MCF 10A (cell line): ENCODE measurements around the gene PISD. TPM values are rescaled to one million over a fixed set of nuclear protein-coding genes. Genes with fewer than 3 reads are reported as not detected.

ENCODE experiments used
- BruUV-seq: library from RNA; stranded (reverse); fragments of 400-500 nt; replicated peaks from 2 replicates; lab custom pipeline; 2021; lab: Mats Ljungman, UMichigan
- CTCF ChIA-PET: fragments of 300-600 bp; sonication (Branson Sonifier 250); formaldehyde crosslinking; extraction: SDS; loops from one replicate; lab custom pipeline; 2021; ENCODE audit warnings: antibody characterized with exemption, inconsistent platforms; lab: Yijun Ruan, JAX
- POLR2A ChIA-PET: fragments of 300-600, 350-650 bp; sonication (Branson Sonifier 250); formaldehyde crosslinking; extraction: SDS; loops from one replicate; lab custom pipeline; 2020; ENCODE audit warnings: antibody characterized with exemption, inconsistent platforms; lab: Yijun Ruan, JAX
- DNase-seq: peaks from one replicate; pipeline ENCODE4 v3.0.0-alpha.2; 2018; ENCODE audit not compliant: unreplicated experiment
- H3K27ac Mint-ChIP-seq: one replicate; pipeline ENCODE4 v1.8.0; 2022; ENCODE audit warnings: mild to moderate bottlenecking, low read depth, mixed read lengths; ENCODE audit not compliant: unreplicated experiment
- H3K27me3 Mint-ChIP-seq: one replicate; pipeline ENCODE4 v1.8.0; 2022; ENCODE audit warnings: mixed read lengths; ENCODE audit not compliant: insufficient read depth, unreplicated experiment
- H3K36me3 Mint-ChIP-seq: one replicate; pipeline ENCODE4 v1.8.0; 2022; ENCODE audit warnings: mild to moderate bottlenecking, moderate library complexity, mixed read lengths; ENCODE audit not compliant: insufficient read depth, unreplicated experiment
- H3K4me1 Mint-ChIP-seq: one replicate; pipeline ENCODE4 v1.8.0; 2022; ENCODE audit warnings: mixed read lengths; ENCODE audit not compliant: insufficient read depth, unreplicated experiment
- H3K4me3 Mint-ChIP-seq: one replicate; pipeline ENCODE4 v1.8.0; 2022; ENCODE audit warnings: mild to moderate bottlenecking, moderate library complexity, mixed read lengths; ENCODE audit not compliant: unreplicated experiment
- H3K9me3 Mint-ChIP-seq: one replicate; pipeline ENCODE4 v1.8.0; 2022; ENCODE audit warnings: mixed read lengths; ENCODE audit not compliant: unreplicated experiment
- intact Hi-C: fragments of 100-400 bp; cut with micrococcal nuclease; formaldehyde crosslinking; loops from 2 replicates; pipeline ENCODE4 v1.14.1; 2022
- total RNA-seq: library from RNA; stranded (reverse); gene quantifications from 2 replicates; pipeline ENCODE4 v1.2.3, GENCODE V29; 2022
- TF ChIP-seq, protein P1 (sequence below): fragments of 200-600 bp; IDR thresholded peaks from one replicate; pipeline ENCODE4 v1.8.0; 2022; ENCODE audit warnings: antibody characterized with exemption, mild to moderate bottlenecking; ENCODE audit not compliant: unreplicated experiment

Gene PISD
- total RNA-seq, 1 experiment from 2014 or later, result 48.2 TPM

GRCh38 chr22:31585161-31585859 is 76.7 kb downstream of the PISD start:
- peak; percentile 53 for DNase-seq
- TF ChIP-seq, protein P1, sequence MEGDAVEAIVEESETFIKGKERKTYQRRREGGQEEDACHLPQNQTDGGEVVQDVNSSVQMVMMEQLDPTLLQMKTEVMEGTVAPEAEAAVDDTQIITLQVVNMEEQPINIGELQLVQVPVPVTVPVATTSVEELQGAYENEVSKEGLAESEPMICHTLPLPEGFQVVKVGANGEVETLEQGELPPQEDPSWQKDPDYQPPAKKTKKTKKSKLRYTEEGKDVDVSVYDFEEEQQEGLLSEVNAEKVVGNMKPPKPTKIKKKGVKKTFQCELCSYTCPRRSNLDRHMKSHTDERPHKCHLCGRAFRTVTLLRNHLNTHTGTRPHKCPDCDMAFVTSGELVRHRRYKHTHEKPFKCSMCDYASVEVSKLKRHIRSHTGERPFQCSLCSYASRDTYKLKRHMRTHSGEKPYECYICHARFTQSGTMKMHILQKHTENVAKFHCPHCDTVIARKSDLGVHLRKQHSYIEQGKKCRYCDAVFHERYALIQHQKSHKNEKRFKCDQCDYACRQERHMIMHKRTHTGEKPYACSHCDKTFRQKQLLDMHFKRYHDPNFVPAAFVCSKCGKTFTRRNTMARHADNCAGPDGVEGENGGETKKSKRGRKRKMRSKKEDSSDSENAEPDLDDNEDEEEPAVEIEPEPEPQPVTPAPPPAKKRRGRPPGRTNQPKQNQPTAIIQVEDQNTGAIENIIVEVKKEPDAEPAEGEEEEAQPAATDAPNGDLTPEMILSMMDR, result no peak
- no peaks in the 10 kb centered on the region for H3K27me3 Mint-ChIP-seq
- H3K4me1 Mint-ChIP-seq, result peaks cover 6% of the 10 kb centered on the region
- BruUV-seq, result no TSS peak
- H3K36me3 Mint-ChIP-seq, result peaks cover 34% of the 10 kb centered on the region
- CTCF ChIA-PET, result interaction anchor here (0.6 kb wide), 1 partner anchor 17 kb away, joined by 3 read pairs; no protein-coding TSS in a partner anchor
- H3K27ac Mint-ChIP-seq, result no peak overlapping the region
- no peaks in the 10 kb centered on the region for H3K9me3 Mint-ChIP-seq
- POLR2A ChIA-PET, result no interaction called here
- no peak overlapping the region for H3K4me3 Mint-ChIP-seq
- intact Hi-C loops, result no loop called here

GRCh38 chr22:31584804-31585160 is 77.2 kb downstream of the PISD start:
- ChIA-PET POLR2A (no interaction called here), CTCF (interaction anchor here (0.6 kb wide), 1 partner anchor 252 kb away, joined by 3 read pairs; no protein-coding TSS in a partner anchor)
- no peak for DNase-seq
- intact Hi-C loops, result no loop called here
- Mint-ChIP-seq H3K27ac (no peak overlapping the region), H3K9me3 (no peaks in the 10 kb centered on the region), H3K36me3 (peaks cover 34% of the 10 kb centered on the region), H3K27me3 (no peaks in the 10 kb centered on the region), H3K4me1 (peaks cover 6% of the 10 kb centered on the region), H3K4me3 (no peak overlapping the region)
- TF ChIP-seq, protein P1, result no peak
- no TSS peak for BruUV-seq

- H3K4me1 Mint-ChIP-seq, result peaks cover 6% of the 10 kb centered on the region
- TF ChIP-seq, protein P1, result no peak
- intact Hi-C loops, result no loop called here
- DNase-seq, result no peak
- H3K27ac Mint-ChIP-seq, result no peak overlapping the region
- H3K36me3 Mint-ChIP-seq, result peaks cover 32% of the 10 kb centered on the region
- POLR2A ChIA-PET, result interaction anchor here (0.7 to 1.5 kb wide), 2 partner anchors 22 to 23 kb away, joined by 3 to 4 read pairs; no protein-coding TSS in a partner anchor
- no TSS peak for BruUV-seq
- no peak overlapping the region for H3K4me3 Mint-ChIP-seq
- H3K9me3 Mint-ChIP-seq, result no peaks in the 10 kb centered on the region
- CTCF ChIA-PET, result interaction anchor here (1.2 kb wide), 1 partner anchor 27 kb away, joined by 4 read pairs; no protein-coding TSS in a partner anchor
- no peaks in the 10 kb centered on the region for H3K27me3 Mint-ChIP-seq
Measured at GRCh38 chr22:31583861-31584485, 78.0 kb downstream of the PISD start.

- Mint-ChIP-seq H3K27ac (no peak overlapping the region), H3K9me3 (no peaks in the 10 kb centered on the region)
- BruUV-seq, result no TSS peak
Measured at GRCh38 chr22:31579835-31580242, 82.2 kb downstream of the PISD start.

More at GRCh38 chr22:31579835-31580242, 82.2 kb downstream of the PISD start:
- intact Hi-C loops, result no loop called here
- H3K4me1 Mint-ChIP-seq, result no peaks in the 10 kb centered on the region
- POLR2A ChIA-PET, result no interaction called here
- CTCF ChIA-PET, result interaction anchor here (0.6 kb wide), 1 partner anchor 239 kb away, joined by 4 read pairs; no protein-coding TSS in a partner anchor
- H3K4me3 Mint-ChIP-seq, result no peak overlapping the region
- H3K36me3 Mint-ChIP-seq, result peaks cover 41% of the 10 kb centered on the region
- H3K27me3 Mint-ChIP-seq, result no peaks in the 10 kb centered on the region
- no peak for DNase-seq
- TF ChIP-seq, protein P1, result no peak
